Measurements from ENCODE around the gene NAV2. TPM values are rescaled to one million over a fixed set of nuclear protein-coding genes. Genes with fewer than 3 reads are reported as not detected.

Gene NAV2
- total RNA-seq, 2 donors from 2014 or later, result 26.4 to 35.5 TPM

GRCh38 chr11:20084921-20085814 lies 372.5 kb downstream of the NAV2 start:
- intact Hi-C loops (cut with DNase I), result no loop called here
- Histone ChIP-seq H3K4me1 (peaks cover 18% of the 10 kb centered on the region), H3K9me3 (no peaks in the 10 kb centered on the region), H3K27me3 (no peaks in the 10 kb centered on the region), H3K4me3 (no peak overlapping the region), H3K36me3 (replicated peaks in 1 of 2; ENCODE audit: insufficient read depth in 1 of 2, low read depth in 2 of 2) (peaks cover 3 to 11% of the 10 kb centered on the region in 2 donors), H3K27ac (no peak overlapping the region)
- DNase-seq (no peak), ATAC-seq (no peak)
- 86 to 89% methylated on average over 7 to 8 of the region's 8 CpGs for WGBS, 2 donors
- TF ChIP-seq CTCF (IDR thresholded peaks at IDR 0.05) (no peak), POLR2A (IDR thresholded peaks at IDR 0.05) (no peak)

DNA sequence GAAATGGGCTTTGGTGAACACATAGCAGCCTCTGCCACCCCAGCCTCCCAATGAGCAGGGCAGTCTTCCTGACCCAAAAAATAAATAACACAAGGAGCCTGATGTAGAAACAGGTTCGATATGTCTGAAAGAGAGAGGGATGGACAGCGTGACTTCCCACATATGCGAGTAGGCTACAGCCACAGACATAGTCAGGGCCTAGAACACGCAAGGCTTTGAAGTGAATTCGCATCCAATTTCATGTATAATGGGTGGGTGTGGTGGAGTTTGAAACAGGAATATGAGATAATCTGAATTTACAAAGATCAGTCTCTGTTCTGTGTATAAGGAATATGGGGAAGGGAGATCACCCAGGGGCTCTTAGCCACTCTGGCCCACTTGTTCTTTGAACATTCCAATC lies 373.3 kb downstream of the NAV2 start:
- H3K36me3 ChIP-seq (replicated peaks in 1 of 2; ENCODE audit: insufficient read depth in 1 of 2, low read depth in 2 of 2), result peaks cover 2 to 11% of the 10 kb centered on the region in 2 donors
- intact Hi-C loops (cut with DNase I), result no loop called here
- WGBS, 2 donors, result 95 to 96% methylated on average over 5 of the region's 5 CpGs
- no peaks in the 10 kb centered on the region for H3K9me3 ChIP-seq
- peaks cover 26% of the 10 kb centered on the region for H3K4me1 ChIP-seq
- no peak overlapping the region for H3K4me3 ChIP-seq
- DNase-seq (no peak), ATAC-seq (no peak)
- H3K27me3 ChIP-seq, result no peaks in the 10 kb centered on the region
- H3K27ac ChIP-seq, result no peak overlapping the region
- TF ChIP-seq CTCF (IDR thresholded peaks at IDR 0.05), result no peak
- no peak for TF ChIP-seq POLR2A (IDR thresholded peaks at IDR 0.05)

DNA sequence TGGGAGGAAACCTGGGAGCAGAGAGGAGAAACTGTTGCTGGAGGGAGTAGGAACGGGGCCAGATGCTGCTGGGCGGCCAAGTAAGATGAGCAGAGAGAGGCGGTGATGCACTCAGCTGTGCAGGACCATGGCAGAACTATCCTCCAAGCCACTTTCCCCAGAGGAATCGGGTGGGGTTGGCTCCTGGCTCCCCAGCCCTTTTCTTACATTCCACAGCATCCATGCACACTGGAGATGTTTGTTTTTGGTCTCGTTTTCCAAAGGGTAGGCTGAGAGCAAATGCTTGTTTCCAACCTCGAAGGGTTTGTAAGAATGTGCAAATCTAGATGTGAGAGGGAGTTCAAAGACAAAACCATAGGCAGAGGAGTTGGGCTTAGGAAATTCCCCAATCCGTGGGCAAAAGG lies 374.5 kb downstream of the NAV2 start:
- intact Hi-C loops (cut with DNase I), result no loop called here
- ATAC-seq, result no peak
- no peaks in the 10 kb centered on the region for H3K27me3 ChIP-seq

DNA sequence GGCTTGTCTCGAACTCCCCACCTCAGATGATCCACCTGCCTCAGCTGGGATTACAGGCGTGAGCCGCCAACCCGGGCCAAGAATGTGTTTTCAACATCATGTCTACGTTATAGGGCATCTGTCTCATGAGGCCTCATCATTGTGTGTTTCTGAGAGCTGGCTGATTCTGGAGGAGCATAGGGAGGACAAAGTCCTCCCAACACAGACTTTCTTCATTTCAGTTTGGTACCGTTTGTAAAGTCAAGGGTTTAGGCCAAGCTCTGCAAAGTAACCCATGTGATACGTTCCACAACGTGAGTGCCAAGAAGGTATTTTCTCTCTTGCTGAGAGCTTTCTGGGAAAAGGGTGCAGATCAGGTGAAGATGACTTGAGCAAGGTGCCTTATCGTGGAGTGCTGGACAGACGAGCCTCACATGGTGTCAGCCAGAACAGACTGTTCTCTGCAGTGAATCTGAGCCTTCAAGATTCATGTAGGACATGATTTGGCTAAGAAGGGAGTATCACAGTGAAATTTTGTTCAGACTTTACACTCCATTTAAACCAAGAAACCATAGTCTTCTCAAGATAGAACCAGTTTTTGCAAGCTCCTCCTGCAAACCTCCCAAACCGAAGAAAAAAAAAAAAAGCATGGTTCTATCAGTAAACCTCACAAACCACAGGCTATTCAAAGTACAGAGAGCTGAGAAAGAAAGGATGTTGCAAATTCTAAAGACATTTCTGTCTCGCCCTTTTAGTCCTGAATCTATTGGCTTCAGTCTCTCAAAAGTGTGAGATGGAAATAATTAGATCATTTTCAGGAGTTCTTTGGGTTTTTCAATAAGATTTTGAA lies 376.0 kb downstream of the NAV2 start:
- Histone ChIP-seq H3K27ac (peak overlapping the region in 2 of 4 donors; percentile 23 to 57), H3K4me3 (no peak overlapping the region), H3K27me3 (no peaks in the 10 kb centered on the region), H3K9me3 (no peaks in the 10 kb centered on the region), H3K36me3 (replicated peaks in 1 of 2; ENCODE audit: insufficient read depth in 1 of 2, low read depth in 2 of 2) (peaks cover 5 to 6% of the 10 kb centered on the region in 2 donors), H3K4me1 (peaks cover 30% of the 10 kb centered on the region)
- WGBS, 2 donors, result 67 to 77% methylated on average over 12 of the region's 12 CpGs
- DNase-seq (no peak), ATAC-seq (no peak)
- TF ChIP-seq POLR2A (IDR thresholded peaks at IDR 0.05) (no peak), CTCF (IDR thresholded peaks at IDR 0.05) (no peak)
- intact Hi-C loops (cut with DNase I), result no loop called here

More for the DNA sequence above, 374.5 kb downstream of the NAV2 start:
- DNase-seq, result no peak
- Histone ChIP-seq H3K27ac (no peak overlapping the region), H3K9me3 (no peaks in the 10 kb centered on the region), H3K36me3 (replicated peaks in 1 of 2; ENCODE audit: insufficient read depth in 1 of 2, low read depth in 2 of 2) (peaks cover 2 to 11% of the 10 kb centered on the region in 2 donors), H3K4me1 (peaks cover 30% of the 10 kb centered on the region), H3K4me3 (no peak overlapping the region)
- 77 to 82% methylated on average over 7 of the region's 7 CpGs for WGBS, 2 donors
- TF ChIP-seq CTCF (IDR thresholded peaks at IDR 0.05), result no peak
- TF ChIP-seq POLR2A (IDR thresholded peaks at IDR 0.05), result no peak

All from body of pancreas (tissue), 4 donors.